HG03342 (cell line): ENCODE results near the gene BAMBI.
"Not testable (repeated sequence)": the region's sequence is repeated elsewhere in the genome, so short reads cannot be mapped to it uniquely, and the experiment has no call there.

Source experiments
- ATAC-seq: cut with Tn5 transposase; IDR thresholded peaks from one replicate; pipeline ENCODE4 v1.9.1; 2021; ENCODE audit warnings: mild to moderate bottlenecking, moderate library complexity; ENCODE audit not compliant: unreplicated experiment

BAMBI gene, protein sequence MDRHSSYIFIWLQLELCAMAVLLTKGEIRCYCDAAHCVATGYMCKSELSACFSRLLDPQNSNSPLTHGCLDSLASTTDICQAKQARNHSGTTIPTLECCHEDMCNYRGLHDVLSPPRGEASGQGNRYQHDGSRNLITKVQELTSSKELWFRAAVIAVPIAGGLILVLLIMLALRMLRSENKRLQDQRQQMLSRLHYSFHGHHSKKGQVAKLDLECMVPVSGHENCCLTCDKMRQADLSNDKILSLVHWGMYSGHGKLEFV

DNA sequence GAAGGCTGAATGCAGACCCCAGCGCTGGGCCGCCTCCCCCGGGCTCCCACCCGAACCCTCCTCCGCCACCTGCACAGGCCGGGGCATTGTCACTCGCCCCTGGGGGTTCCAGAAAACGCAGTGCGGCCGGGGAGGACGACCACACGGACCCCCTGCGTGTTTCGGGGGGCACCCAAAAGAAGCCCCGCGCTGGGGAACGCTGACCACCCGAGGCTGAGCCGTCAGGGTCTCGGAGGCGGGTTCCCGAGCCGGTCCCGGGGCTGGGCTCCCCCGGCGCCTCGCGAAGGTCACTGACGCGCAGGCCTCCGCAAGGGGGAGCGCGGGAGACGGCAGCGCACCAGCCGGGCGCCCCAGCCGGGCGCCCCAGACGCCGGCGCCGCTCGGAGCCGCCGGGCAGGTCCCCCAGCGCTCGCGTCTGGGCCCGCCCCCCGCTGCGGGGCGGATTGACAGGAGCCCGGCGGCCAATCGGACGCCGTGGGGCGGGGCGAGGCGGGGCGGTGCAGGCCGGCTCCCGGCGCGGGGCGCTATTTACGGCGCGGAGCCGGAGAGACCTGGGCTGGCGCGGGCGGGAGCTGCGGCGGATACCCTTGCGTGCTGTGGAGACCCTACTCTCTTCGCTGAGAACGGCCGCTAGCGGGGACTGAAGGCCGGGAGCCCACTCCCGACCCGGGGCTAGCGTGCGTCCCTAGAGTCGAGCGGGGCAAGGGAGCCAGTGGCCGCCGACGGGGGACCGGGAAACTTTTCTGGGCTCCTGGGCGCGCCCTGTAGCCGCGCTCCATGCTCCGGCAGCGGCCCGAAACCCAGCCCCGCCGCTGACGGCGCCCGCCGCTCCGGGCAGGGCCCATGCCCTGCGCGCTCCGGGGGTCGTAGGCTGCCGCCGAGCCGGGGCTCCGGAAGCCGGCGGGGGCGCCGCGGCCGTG, at the start of gene BAMBI:
Gene BAMBI, plus strand, starts transcription at position 554 of the 920 bp plus-strand sequence. CDS start 377 bp downstream, outside the sequence.
- ATAC-seq = peak; percentile 98

DNA sequence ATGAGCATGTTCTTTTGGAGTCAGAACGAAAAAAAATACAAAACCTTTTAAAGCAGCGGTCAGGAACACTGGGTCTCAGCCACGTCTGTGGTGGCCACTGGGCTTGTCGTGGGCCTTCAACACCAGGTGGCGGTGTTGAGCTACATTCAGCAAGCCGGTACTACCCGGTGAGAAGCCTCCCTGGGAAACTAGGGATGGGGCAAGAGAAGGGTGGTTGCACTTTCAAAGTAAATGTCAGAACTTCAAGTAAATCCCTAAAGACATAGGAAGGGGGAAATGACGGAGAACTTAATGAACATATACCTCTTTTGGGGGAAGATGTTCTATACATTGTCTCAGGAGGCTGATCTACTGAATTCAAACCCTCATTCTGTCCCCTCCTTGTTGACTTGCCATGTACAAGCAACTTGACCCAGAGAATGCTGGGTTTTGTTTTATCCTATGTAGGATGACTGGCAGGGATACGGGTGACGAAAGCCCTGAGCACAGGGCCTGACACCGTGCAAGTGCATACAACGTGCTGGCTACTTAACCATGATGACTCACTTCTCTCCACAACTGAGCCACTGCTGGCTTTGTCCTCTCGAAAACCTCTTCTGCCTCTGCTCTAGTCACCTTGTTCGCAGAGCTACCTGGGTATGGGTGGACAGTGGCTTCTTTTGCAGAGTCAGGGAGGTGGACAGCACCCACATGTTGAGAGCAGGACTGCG, 49.0 kb upstream of the BAMBI start:
- ATAC-seq = peak; percentile 75

DNA sequence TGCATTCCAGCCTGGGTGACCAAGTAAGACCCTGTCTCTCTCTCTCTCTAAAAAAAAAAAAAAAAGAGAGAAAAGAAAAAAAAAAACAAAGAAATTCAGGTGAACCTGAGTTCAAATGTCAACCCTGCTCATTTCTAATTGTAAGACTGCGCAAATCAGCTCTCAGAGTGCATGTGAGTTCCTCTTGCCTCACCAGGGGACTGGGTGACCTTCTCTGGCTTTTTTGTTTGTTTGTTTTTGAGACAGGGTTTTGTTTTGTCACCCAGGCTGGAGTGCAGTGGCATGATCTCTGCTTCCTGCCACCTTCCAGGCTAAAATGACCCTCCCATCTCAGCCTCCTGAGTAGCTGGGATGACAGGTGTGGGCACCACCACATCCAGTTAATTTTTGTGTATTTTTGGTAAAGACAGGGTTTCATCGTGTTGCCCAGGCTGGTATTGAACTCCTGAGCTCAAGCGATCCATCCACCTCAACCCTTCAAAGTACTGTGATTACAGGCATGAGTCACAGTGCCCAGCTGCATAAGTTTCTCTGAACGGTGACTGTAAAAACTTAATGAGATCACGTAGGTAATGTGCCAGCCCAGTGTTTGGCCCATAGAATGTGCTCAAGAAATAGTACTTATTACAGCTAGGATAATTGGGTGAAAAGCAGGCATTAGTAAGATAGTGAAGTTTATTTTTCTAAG, 45.3 kb upstream of the BAMBI start:
- ATAC-seq = no peak

DNA sequence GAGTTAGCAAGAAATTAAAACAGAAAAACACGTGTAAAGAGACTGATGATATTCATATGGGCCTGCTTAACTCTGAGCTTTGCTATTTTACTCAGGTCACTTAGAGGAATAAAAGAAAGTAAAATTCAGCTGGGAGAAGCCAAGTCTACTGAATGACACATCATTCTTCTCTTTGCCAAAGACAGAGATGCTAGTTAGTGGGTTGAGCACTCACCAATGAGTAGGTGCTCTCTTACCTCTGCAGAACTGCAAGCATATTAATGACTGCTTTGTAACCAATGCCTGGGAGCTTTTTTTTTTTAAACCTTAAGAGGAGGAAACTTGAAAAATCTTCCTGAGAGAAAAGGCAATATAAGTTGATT, 44.8 kb upstream of the BAMBI start:
- ATAC-seq = no peak

DNA sequence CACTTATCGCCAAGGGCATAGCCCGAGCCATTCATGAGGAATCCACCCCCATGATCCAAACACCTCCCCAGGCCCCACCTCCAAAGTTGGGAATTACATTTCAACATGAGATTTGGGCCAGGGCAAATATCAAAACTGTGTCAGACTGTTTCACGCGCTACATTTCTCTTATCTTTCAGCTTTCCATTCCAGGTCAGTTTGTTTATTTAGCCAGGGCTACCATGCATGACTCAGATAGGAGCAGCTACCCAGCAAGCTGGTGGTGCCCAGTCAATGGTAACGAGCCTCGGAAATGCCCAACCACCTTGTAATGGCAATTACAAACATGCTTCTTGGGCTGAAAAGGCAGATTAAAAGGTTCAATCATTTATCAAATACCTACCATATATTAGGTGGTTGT, 43.6 kb upstream of the BAMBI start:
- ATAC-seq = no peak

DNA sequence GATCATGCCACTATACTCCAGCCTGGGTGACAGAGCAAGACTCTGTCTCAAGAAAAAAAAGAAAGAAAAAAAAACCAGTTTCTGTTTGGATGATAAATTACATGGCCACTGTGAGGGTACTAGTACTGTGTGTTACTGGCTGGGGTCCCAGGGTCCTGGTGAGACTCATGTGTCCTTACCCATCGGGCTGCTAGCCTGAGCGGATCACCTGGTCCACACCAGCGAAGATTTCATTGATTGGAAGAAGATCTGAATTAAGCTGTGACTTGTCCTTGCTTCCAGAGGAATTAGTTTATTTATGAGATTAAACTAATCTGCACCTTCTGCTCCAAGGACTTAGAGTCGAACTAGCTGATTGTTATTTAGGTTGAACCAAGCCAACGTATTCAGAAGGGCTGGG, 40.0 kb upstream of the BAMBI start:
- ATAC-seq = no peak

DNA sequence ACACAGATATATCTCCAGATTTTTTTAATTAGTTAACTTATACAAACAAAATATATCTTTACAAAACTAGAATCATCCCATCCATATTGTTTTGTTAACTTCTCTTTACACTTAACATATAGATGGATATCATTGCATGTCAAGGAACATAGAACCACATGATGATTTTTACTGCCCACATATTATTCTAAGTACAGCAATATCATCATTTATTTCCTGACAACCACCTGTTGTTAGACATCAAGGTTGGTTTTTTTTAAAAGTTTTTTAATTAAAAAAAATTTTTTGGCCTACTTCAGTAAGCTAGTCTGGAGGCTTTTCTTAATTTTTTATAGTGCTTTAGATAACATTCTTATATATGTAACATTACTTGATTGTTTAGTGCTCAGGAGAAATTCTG, 38.9 kb upstream of the BAMBI start:
- ATAC-seq = no peak

DNA sequence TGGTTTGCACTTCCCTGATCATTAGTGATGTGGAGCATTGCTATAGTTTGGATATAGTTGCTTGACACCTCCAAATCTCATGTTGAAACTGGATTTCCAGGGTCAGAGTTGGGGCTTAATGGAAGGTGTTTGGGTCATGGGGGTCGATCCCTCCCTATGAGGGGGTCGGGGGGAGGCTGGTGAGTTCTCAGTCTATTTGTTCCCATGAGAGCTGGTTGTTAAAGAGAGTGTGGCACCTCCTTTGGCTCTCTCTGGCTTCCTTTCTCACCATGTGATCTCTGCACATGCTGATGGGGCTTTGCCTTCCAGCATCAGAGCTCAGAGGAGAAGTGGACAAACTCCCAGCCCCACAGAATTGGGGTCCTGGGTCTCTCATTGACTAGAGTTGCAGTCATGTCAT, 36.8 kb upstream of the BAMBI start:
- no peak for ATAC-seq

DNA sequence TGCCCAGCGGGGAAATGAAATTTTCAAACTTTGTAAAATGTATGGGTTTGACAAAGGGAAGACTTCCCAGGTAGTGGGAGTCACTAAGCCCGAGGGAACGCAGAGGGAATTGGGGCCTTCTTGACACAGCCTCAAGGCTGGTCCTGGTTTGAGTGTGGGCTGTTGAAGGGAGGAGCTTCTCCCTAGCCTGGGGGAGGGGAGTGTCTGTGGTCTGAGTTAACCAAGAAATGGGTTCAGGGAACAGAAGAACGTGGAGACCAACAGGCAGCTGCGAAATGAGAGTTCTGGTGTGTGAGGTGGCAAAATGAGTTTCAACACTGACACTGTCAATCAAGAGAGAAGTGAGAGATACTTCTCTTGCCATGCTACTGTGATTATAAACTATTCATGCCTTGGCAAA, 32.7 kb upstream of the BAMBI start:
- no peak for ATAC-seq

DNA sequence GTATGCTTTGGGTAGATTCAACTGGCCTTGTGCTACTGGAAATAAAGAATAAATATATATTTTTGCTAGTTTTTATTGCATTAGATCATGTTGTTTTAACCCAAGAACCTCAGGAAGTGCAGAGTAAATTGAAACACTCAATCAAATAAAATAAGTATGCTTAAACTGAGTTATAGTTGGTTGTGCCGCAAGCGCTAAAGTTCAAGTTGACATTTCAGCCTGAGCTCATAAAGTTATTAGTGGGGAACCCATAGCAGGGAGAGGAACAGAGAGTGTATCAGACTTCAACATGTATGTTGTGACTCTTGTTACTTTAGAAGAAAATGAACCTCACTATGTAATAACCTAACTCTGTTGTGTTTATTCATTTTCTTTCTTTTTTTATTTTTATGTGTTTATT, 25.2 kb upstream of the BAMBI start:
- no peak for ATAC-seq

DNA sequence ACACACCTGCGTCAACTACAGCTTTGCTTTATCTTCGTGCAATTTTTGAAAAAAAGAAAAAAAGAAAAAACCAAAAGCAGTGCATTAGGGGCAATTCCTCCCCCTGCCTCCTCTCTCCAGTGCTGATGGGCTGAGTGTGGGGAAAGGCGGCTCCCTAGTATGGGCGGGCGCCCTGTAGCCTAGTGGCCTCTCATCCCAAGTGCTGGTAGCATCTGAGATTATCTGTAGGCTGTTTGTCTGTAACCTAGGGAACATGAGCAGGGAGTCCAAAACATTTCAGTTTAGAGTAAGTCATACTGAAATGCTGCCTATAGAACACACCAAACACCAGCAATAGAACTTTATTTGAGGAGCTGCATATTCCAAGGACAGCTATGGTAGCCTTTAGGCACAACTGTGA, 24.6 kb upstream of the BAMBI start:
- no peak for ATAC-seq

DNA sequence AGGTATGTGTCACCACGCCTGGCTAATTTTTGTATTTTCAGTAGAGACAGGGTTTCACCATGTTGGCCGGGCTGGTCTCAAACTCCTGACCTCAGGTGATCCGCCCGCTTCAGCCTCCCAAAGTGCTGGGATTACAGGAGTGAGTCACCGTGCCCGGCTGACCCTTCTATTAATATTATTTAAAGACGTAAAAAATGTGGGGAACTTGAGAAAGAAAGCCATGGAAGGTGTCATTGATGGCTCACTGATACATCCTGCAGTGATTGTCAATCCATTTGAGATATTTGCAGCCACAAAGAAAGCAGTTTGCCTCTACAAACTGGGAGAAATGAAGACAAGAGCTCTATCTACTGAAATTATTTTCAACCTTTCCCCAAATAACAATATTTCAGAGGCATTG, 18.5 kb upstream of the BAMBI start:
- ATAC-seq = not testable (repeated sequence)

DNA sequence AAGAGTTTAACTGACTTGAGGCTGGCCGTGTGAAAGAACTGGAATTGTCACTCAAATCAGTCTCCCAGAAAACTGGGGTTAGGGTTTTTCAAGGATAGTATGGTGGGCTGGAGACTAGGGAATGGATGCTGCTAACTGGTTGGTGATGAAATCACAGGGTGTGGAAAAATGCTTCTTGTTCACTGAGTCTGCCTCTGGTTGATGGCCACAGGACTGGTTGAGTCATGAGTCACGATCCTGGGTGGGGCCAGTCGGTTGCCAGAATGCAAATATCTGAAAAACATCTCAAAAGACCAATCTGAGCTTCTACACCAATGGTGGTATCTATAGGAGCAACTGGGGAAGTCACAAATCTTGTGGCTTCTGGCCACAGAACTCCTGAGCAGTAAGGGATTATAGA, 16.3 kb upstream of the BAMBI start:
- ATAC-seq = no peak

DNA sequence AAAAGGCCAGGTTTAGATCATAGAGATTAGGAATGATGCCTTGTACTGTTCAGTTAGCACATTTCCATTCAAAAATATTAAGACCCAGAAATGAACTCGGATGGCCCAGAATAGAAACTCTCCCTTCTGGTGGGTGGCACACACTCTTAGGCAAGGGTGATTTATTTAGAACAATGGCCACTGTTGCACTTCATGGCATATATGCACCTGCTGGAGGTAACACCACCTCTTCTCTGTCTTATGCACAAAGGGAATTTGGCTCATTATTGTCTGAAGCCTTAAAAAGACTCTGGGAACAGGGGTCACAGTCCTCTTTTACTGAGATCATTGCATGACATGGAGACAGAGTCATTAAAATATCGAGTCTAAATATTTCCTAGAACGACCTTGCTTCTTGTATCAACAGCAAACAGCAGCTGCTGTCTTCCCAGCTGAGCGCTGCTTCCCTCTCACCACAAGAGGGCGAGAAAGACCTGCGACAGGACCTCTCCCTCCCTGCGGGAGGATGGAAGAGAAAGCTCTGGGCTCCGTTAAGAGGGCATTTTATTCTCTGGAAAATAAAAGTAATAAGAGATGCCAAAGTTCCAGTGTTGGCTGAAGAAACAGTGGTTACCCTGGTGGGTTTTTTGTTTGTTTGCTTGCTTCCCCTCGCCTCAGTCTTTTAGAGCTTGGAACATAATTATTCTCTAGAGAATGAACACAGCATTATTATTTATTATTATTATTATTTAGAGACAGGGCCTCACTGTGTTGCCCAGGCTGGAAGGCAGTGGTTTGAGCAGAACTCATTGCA, 13.5 kb upstream of the BAMBI start:
- peak; percentile 83 for ATAC-seq

DNA sequence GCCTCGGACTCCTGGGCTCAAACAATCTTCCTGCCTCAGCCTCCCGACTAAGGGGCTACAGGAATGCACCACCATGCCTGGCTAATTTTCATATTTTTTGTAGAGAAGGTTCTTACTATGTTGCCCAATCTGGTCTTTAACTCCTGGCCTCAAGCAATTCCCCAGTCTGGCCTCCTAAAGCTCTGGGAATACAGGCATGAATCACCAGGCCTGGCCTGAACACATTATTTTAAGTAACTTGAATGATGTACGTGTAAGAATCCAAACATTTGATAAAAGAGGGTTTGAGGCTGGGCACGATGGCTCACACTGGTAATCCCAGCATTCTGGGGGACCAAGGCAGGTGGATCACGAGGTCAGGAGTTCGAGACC, 13.0 kb upstream of the BAMBI start:
- no peak for ATAC-seq

DNA sequence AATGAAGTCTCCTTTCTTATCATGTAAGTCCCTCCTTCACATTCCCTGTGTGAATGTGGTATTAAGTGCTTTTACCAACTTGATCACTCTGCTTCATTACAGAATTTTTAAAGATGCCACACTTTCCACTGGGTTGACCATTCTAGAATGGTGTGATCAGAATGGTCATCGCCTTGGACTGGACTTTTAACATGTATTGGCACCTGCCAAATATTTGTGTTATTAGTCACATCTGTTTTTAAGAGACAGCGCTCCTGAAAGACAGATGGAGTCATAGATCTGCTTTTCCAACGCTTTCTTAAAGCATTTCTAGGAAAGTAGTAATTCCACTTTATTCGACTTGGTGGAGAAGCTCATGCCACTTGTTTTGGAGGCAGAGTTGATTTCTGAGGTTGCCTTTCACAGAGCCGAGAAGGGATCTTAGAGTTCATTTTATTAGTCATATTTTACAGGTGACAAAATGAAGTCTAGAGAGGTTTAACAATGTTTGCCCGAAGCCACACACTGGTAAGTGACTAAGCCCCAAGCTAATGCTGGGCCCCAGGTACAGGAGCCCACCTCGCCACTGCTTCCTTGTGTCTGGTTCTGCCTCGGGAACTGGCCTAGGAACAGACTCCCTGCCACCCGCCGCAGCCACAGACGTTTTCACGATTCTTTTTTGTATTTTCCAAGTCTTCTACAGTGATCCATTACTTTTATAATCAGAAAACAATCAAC, 10.4 kb upstream of the BAMBI start:
- no peak for ATAC-seq

DNA sequence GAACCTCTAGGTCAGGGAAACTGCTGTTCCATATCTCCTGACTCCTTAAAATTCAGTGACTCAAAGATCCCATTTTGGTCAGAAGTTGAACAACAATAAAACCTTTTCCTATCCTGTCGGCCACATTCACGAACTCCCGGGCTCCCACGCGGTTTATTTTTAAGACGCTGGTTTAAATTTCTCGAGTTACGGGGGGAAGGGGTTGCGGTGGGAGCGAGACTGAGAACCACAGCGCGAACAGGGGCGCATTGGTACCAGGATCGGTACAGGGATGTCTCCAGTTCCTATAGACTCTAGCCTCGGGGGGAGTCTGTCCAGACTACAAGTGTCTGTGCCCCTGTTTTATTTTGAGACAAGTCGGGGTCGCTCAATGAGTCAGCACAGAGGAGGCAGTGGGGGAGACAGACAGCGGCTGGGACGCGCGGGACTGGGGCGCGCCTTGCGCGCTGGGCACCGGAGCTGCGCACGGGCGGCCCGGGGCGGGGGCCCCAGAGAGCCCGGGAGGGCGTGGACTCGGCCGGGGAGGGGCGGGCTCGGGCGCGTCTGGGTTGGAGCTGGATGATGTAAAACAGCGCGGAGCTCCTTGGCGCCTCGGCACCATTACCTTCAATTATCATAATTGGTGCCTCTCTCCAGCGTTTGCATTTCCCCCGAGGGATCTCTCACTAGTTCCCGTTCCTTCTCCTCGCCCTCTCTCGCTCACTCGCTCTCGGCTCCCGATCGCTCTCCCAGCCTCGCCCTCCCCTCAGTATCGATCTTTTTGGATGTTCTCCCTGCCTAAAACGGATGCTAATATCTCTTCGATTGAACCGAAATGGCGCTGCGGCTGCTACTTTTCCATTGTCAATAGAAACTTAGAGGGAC, 8.7 kb upstream of the BAMBI start:
- ATAC-seq = no peak

DNA sequence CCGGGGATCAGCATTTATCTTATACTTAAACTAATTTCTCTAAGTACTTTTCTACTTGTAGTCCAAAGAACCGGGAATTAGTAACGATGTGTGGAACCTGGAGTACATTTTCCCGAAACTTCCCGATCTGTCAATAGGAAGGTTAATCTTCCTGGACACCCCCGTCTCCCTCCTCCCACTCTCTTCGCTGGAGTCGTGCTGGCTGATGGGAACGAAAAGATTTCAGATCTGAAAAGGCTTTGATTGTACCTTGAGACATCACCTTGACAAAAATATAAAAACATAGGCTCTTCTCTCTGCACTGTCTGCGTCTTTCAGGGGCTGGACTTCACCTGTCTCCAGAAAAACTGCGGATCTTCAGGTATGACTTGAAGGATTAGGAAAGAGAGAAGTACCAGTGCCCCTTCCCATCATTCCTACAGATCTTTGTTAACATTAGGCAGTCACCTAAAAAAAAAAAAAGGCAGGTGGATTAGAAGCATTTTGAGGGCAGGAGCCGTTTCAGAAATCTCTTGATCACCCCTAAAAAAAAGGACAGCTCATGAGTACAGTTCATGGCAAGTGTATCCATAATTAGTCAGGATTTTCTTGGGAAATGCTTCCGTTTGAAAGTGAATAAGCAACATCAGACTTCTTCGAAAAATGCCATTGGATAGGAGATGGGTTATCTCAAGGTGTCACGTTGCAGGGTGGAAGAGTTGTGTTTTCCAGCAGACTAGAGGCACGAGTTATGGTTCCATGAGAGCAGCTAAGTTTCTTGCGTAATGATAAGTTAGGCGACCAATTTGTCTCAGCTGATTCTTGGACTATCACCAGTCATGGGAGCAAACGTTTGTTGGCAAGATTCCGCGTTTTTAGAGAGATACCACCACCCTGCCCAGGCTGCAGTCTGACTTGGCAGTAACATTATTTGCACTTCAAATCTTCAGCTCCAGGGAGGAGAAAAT, 7.8 kb upstream of the BAMBI start:
- ATAC-seq = no peak
